GM18517 (cell line): Measurements from ENCODE around the gene ASCL1.

Source experiments
- ATAC-seq: cut with Tn5 transposase; IDR thresholded peaks from one replicate; pipeline ENCODE4 v1.9.1; 2021; ENCODE audit warnings: mild to moderate bottlenecking, moderate library complexity; ENCODE audit not compliant: unreplicated experiment

The ASCL1 gene

DNA sequence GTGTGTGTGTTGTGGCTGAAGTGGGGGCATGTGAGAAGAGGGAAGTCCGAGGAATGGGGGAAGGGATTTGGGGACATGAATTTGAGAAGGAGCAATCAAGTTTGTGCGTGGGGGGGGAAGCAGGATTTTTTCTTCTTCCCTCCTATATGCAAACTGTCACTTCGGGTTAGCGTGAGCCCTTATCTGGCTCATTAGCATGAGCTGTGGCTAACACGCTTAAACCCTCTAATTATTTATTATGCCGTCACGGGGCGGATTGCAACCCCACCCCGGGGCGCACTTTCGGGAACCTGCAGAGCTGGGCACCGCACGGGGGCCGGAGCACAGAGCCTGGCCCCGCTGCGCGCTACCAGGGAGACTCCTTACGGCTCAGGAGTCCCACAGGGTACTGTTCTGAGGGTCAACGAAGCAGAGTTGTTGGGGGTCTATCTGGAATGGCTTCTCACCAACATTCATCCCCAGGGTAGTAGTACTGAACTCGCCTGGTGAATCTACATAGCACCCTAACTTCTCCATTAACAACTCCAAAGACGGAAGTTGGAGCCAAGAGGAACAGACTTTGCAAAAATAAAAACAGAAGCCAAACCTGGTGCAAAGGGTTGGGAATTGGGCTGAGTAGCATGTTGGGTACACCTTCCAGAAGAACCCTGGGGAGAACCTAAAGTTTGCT, 6.4 kb upstream of the ASCL1 start:
- ATAC-seq, result no peak

DNA sequence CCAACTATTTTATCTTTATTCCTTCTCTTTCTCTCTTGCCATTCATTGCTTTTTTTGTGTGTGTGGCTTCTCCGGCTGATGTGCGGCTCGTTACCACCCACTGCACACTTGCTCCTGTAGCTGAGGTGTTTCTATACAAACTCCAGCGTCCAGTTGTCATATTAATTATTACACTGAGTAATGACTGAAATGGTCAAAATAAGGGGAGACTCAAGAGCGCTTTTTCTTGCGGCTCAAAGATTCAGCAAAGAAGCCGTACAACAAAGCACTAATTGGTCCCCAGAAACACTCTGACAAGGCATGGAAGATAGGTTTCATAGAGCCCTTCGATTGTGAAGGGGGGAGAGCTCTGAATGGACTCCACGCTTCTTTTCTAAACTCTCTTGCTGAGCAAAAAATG, 5.6 kb upstream of the ASCL1 start:
- ATAC-seq, result no peak

GRCh38 chr12:102953221-102953620, 4.3 kb upstream of the ASCL1 start:
- ATAC-seq, result no peak

DNA sequence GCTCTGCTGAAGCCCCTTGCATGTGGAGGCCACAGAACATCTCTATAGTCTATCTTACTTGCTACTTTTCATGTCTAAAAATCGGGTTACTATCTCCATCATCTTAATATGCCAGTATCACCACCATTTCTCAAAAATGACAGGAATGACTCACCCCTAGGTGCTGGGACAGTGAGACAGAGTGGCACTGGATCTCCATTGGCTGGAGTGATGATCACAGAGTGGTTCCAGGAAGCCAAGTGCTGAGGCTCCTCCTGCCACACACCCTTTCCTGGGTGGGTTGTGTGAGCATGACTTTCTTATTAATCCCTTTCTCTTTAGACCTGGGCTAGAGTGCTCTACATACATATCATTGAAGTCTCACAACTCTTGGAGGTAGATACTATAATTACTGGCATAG, 3.3 kb upstream of the ASCL1 start:
- ATAC-seq, result no peak

DNA sequence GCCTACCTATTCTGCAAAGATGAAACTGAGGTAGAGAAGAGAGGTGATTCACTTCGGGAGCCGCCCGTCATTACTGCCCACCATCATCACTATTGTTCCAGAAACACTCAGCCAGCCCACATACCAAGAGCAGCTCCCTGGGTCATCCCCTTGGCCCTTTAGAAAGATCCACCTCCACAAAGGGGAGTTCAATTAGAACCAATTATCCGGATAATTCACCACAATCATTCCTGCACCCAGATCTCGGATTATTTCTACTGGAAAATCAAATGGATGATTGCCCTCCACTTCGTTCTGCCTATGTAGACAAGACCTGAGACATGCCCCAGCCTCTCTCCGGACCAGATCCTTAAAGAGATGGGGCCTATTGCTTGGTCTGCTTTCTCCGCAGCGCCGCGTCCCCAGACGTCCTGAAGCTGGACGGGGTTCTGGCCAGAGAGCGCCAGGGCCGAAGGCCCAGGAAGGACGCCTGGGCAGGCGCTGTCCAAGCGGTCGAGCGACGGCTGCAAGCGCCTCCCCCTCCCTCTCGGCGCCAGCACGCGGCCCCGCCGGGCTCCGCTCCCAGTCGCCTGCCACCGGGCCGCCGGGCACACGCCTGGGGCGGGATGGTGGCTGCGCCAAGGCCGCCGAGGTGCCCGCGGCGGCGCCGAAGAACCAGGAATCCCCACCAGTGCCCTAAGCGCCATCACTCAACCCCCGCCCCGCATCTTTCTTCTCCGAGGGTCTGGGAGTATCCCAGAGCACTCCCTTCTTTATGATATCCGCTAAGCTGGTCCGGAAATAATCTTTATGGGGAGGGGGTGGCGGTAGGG, 1.3 kb upstream of the ASCL1 start:
- ATAC-seq, result no peak

GRCh38 chr12:102956738-102957327, 641 bp upstream of the ASCL1 start:
- ATAC-seq, result no peak

DNA sequence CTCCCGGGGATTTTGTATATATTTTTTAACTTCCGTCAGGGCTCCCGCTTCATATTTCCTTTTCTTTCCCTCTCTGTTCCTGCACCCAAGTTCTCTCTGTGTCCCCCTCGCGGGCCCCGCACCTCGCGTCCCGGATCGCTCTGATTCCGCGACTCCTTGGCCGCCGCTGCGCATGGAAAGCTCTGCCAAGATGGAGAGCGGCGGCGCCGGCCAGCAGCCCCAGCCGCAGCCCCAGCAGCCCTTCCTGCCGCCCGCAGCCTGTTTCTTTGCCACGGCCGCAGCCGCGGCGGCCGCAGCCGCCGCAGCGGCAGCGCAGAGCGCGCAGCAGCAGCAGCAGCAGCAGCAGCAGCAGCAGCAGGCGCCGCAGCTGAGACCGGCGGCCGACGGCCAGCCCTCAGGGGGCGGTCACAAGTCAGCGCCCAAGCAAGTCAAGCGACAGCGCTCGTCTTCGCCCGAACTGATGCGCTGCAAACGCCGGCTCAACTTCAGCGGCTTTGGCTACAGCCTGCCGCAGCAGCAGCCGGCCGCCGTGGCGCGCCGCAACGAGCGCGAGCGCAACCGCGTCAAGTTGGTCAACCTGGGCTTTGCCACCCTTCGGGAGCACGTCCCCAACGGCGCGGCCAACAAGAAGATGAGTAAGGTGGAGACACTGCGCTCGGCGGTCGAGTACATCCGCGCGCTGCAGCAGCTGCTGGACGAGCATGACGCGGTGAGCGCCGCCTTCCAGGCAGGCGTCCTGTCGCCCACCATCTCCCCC, 777 bp downstream of the ASCL1 start:
- ATAC-seq, result peak; percentile 57

DNA sequence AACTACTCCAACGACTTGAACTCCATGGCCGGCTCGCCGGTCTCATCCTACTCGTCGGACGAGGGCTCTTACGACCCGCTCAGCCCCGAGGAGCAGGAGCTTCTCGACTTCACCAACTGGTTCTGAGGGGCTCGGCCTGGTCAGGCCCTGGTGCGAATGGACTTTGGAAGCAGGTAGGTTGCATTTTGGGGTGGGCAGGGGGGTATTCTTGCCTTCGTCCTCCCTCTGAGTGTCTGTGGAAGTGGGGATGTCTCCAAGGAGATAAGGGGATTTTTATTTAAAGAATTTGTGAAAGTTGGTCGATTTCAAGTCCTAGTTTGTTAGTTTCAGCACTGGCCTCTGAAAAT, 1.3 kb downstream of the ASCL1 start:
- ATAC-seq, result no peak

GRCh38 chr12:102959391-102959790, 1.9 kb downstream of the ASCL1 start:
- no peak for ATAC-seq

- no peak for ATAC-seq
Measured at GRCh38 chr12:102960766-102961465, 3.4 kb downstream of the ASCL1 start.

DNA sequence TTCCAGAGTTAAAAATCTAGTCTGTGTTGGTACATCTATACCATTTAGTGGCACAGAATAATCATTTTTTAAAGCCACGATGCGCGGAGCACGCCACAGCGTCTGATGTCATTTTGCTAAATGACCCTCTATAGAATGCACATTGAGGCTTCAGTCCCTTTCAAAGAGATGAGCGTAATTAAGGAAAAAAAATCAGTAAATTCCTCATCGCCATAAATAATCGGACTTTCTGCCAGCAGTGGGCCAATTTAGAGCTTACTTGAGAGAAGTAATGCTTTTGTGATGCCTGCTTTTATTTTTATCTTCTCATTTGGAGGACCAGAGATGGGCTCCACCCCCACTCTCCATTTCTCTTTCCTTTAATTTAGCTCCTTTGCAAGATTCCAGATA, 4.0 kb downstream of the ASCL1 start:
- no peak for ATAC-seq

GRCh38 chr12:102962532-102962931, 5.1 kb downstream of the ASCL1 start:
- no peak for ATAC-seq

DNA sequence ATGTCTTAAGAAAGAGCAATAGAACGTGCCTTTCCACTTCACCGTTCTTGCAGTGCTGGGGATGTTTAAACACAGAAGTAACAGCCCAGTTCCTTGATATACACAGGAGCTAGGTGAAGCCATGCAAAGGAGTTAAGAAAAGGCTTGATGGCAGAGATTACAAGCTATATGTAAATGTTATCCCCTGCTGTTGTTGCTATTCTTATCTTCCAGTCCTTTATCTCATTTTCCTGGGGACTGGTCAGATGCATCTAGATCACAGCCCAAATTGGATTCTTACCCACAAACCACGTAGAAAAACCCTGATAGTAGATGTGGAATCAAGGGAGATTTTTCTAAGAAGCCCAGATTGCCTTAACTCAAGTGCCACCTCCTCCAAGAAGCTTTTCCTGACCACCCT, 5.5 kb downstream of the ASCL1 start:
- ATAC-seq, result no peak

DNA sequence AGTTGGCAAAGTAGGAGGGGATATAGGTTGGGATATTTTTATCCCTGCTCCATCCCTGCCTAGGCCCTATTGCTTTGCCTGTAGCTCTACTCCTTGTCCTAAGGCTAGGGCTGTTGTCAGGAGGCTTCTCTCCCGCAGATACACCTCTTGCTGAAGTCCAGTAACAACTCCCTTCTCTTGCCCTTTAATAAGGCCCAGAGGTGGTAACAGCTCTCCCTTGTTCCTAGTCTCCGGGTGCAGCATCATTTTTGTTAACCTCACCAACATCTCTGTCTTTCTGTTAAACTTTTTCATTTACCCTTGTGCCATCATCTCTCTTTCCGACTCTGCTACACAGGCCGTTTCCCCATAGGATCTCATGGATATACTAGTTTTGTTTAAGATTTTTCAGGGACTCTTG, 6.3 kb downstream of the ASCL1 start:
- no peak for ATAC-seq

- ATAC-seq, result no peak
Measured at GRCh38 chr12:102964872-102965271, 7.4 kb downstream of the ASCL1 start.

DNA sequence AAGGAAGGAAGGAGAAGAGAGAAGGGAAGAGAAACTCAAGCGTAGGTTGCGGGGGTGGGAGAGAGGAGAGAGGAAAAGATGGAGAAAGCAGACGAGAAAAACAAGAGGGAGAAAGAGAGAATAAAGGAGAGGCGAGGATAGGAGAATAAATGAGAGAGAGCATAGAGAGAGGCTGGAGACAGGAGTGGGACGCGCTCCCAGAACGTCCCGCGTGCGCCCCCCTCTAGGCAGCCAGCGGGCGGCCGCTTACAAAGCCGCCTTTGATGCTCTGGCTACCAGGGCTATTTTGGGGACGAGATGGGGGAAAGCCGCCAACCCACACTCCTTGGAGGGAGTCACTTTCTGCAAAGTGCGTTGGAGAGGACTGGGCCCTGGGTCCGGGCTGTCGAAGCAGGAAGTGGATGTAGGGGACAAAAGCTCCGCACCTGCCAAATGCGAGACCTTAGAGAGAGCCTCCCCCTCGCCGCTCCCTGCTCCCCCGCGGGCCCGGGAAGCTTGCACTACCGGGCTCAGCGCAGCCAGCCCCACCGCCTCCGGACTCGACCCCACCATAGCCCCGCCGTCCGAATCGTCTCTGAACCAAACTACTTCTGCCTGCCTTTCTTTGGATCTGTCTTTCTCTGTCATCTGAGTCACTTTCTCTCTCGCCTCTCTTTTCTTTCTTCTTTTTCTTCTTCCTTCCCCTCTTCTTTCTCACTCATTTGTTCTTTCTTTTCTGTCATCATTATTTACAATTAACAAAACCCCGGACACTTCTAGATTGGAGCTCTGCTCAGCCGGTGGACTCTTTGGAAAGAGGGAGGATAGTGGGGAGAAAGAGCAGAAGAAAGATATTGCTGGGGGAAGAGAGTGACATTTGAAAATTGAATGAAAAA, 8.0 kb downstream of the ASCL1 start:
- no peak for ATAC-seq

- no peak for ATAC-seq
Measured at GRCh38 chr12:102966200-102966863, 8.9 kb downstream of the ASCL1 start.

DNA sequence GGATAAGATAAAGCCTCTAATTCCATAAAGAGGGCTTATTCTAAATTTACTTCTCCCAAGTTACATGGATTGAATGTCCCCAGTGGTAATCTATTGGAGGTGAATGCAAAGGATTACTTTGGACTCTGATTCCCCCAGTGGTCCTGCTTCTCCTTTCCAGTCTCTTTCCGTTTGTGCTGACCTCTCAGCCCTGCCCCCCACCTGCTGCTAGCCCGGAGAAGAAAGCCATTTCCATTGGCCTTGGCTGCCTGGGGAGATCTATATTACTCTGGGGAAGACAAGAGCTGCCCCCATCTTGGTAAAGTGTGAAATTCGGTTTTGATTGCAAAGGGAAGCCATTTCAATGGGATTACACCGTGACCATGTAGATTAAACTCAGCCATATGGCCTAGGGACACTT, 13.3 kb downstream of the ASCL1 start:
- no peak for ATAC-seq

DNA sequence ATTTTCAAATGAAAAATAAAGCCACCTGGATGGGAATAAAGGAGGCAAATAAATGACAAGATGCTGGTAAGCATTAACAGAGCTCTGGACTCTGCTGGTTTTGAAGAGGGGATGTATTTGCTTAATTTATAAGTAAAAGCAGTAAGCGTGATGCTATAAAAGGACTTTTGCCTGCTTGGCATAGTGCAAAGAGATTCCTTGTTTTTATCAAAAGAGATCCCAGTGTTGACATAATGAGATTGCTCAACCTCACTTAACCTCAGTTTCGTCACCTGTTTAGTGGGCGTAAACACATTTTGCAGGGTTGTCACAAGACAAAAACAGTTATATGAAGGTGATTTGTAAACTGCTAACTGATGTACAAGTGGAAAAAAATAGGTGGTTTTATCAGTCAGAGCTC, 13.8 kb downstream of the ASCL1 start:
- no peak for ATAC-seq

DNA sequence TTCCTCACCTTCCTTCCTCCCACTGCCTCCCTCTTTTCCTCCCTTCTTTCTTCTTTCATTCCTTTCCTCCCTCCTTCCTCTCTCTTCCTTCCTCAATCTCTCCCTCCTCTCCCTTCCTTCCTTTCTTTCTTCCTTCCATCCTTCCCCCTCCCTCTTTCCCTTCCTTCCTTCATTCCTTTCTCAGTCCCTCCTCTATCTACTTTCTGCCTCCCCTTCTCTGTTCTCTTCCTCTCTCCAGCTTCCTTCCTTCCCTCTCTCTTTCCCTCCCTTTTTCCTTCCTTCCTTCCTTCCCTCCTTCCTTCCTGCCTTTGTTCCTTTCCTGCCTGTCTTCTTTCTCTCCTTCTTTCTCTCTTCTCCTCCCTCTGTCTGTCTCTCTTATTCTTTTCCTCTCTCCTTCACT, 16.1 kb downstream of the ASCL1 start:
- no peak for ATAC-seq
